Lung (tissue), 12 donors: ENCODE results near the gene PCDHGA8. TPM values are rescaled to one million over a fixed set of nuclear protein-coding genes. Genes with fewer than 3 reads are reported as not detected.
"Not testable (repeated sequence)": the region's sequence is repeated elsewhere in the genome, so short reads cannot be mapped to it uniquely, and the experiment has no call there.

Experiments
- ATAC-seq: fragments of 200-7000 bp; cut with Tn5 transposase; one replicate; pipeline ENCODE4 v1.9.1; 2020; ENCODE audit warnings: moderate number of reproducible peaks; ENCODE audit not compliant: insufficient read depth, low FRiP score
- DNase-seq, 3 donors: peaks; one replicate each; pipeline ENCODE4 v3.0.0-alpha.2; 2013 to 2017
- H3K27ac ChIP-seq, 2 donors: one replicate each; pipeline ENCODE4 v1.5.1; 2013; ENCODE audit warnings: mild to moderate bottlenecking in 2 of 2, moderate library complexity in 2 of 2, control low read depth in 1 of 2, inconsistent platforms in 1 of 2, low read depth in 1 of 2, low read length in 1 of 2
- H3K27me3 ChIP-seq, 3 donors: one replicate each; pipeline ENCODE4 v1.5.1; 2013; ENCODE audit warnings: low read length in 2 of 3; ENCODE audit not compliant: control insufficient read depth in 3 of 3, insufficient read depth in 3 of 3
- H3K36me3 ChIP-seq, 4 donors: one replicate each; pipeline ENCODE4 v1.5.1; 2013; ENCODE audit warnings: low read length in 4 of 4, mild to moderate bottlenecking in 1 of 4, moderate library complexity in 1 of 4; ENCODE audit not compliant: control insufficient read depth in 4 of 4, insufficient read depth in 4 of 4
- H3K4me1 ChIP-seq, 5 donors: one replicate each; pipeline ENCODE4 v1.5.1; 2013; ENCODE audit warnings: low read length in 5 of 5, mild to moderate bottlenecking in 2 of 5, moderate library complexity in 1 of 5; ENCODE audit not compliant: control insufficient read depth in 5 of 5, insufficient read depth in 5 of 5
- H3K4me3 ChIP-seq: one replicate; pipeline ENCODE4 v1.5.1; 2013; ENCODE audit warnings: mild to moderate bottlenecking, control low read depth, moderate library complexity
- H3K9ac ChIP-seq, 2 donors: one replicate each; pipeline ENCODE4 v1.5.1; 2013; ENCODE audit warnings: low read length in 2 of 2, control low read depth in 1 of 2; ENCODE audit not compliant: insufficient read depth in 1 of 2
- H3K9me3 ChIP-seq, 4 donors: one replicate each; pipeline ENCODE4 v1.5.1; 2013; ENCODE audit warnings: low read length in 3 of 4, mild to moderate bottlenecking in 1 of 4, moderate library complexity in 1 of 4; ENCODE audit not compliant: control insufficient read depth in 4 of 4, insufficient read depth in 3 of 4
- WGBS, 2 donors: extraction: QIAGEN DNeasy Blood & Tissue Kit; methylation state at CpG; one replicate each; pipeline ENCODE4 v1.1.7; 2013; 5-methylcytosine and 5-hydroxymethylcytosine counted together
- polyA plus RNA-seq, 2 donors: library from polyadenylated mRNA; stranded (reverse); fragments of 200-250 nt; gene quantifications; one replicate each; pipeline ENCODE4 v1.2.1, GENCODE V29; 2013
- total RNA-seq, 2 donors: library from RNA; depleted of rRNA in 1 of 2; stranded (reverse); fragments of >200 nt in 1 of 2; gene quantifications; one replicate each; pipeline ENCODE4 v1.2.1, GENCODE V29; 2014 to 2021
- TF ChIP-seq, protein P1 (sequence below): IDR thresholded peaks from 2 replicates; pipeline ENCODE4 v1.5.1; 2012; ENCODE audit warnings: mild to moderate bottlenecking; ENCODE audit errors: control extremely low read depth, extremely low read depth
- donor health status: control.
- donor health status: control.
- donor health status: Bipolar disorder and iron deficiency.
- donor health status: healthy.
- donor health status: DM: yes; HTN: yes; CAD: no.

PCDHGA8 gene
- total and polyA plus RNA-seq, 4 donors = 0.06 to 7.3 (median 1.1) TPM

DNA sequence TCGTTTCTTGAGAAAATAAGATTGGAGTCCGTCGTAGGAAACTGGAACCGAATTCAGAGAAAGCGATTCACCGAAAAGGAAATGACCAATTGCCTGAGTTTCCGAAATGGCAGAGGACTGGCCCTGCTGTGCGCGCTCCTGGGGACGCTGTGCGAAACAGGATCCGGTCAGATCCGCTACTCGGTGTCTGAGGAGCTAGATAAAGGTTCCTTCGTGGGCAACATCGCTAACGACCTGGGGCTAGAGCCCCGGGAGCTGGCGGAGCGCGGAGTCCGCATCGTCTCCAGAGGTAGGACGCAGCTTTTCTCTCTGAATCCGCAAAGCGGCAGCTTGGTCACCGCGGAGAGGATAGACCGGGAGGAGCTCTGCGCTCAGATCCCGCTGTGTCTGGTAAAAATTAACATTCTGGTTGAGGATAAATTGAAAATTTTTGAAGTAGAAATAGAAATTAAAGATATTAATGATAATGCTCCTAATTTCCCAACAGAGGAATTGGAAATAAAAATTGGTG, 48.4 kb upstream of the PCDHGA8 start:
- H3K27me3 ChIP-seq = no peaks in the 10 kb centered on the region
- H3K36me3 ChIP-seq = no peaks in the 10 kb centered on the region
- no peak overlapping the region for H3K9ac ChIP-seq
- H3K4me3 ChIP-seq = no peak overlapping the region
- H3K27ac ChIP-seq = peak overlapping the region in 1 of 2 donors; percentile 80
- no peak for ATAC-seq
- DNase-seq = no peak
- H3K9me3 ChIP-seq = peaks cover 0 to 50% (median 24%) of the 10 kb centered on the region in 4 donors
- 24 to 30% methylated on average over 31 of the region's 31 CpGs for WGBS, 2 donors
- no peaks in the 10 kb centered on the region for H3K4me1 ChIP-seq
- TF ChIP-seq, protein P1, sequence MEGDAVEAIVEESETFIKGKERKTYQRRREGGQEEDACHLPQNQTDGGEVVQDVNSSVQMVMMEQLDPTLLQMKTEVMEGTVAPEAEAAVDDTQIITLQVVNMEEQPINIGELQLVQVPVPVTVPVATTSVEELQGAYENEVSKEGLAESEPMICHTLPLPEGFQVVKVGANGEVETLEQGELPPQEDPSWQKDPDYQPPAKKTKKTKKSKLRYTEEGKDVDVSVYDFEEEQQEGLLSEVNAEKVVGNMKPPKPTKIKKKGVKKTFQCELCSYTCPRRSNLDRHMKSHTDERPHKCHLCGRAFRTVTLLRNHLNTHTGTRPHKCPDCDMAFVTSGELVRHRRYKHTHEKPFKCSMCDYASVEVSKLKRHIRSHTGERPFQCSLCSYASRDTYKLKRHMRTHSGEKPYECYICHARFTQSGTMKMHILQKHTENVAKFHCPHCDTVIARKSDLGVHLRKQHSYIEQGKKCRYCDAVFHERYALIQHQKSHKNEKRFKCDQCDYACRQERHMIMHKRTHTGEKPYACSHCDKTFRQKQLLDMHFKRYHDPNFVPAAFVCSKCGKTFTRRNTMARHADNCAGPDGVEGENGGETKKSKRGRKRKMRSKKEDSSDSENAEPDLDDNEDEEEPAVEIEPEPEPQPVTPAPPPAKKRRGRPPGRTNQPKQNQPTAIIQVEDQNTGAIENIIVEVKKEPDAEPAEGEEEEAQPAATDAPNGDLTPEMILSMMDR = no peak

DNA sequence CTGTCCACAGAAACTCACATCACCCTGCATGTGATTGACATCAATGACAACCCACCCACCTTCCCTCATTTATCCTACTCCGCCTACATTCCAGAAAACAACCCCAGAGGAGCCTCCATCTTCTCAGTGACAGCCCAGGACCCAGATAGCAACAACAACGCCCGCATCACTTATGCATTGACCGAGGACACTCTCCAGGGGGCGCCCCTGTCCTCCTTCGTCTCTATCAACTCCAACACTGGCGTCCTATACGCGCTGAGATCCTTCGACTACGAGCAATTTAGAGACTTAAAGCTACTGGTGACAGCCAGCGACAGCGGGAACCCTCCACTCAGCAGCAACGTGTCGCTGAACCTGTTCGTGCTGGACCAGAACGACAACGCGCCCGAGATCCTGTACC, 47.1 kb upstream of the PCDHGA8 start:
- 33 to 39% methylated on average over 20 of the region's 20 CpGs for WGBS, 2 donors
- DNase-seq = no peak
- Histone ChIP-seq H3K4me1 (no peaks in the 10 kb centered on the region), H3K36me3 (no peaks in the 10 kb centered on the region), H3K9me3 (peaks cover 0 to 47% (median 21%) of the 10 kb centered on the region in 4 donors), H3K9ac (no peak overlapping the region), H3K4me3 (no peak overlapping the region), H3K27ac (no peak overlapping the region), H3K27me3 (no peaks in the 10 kb centered on the region)
- ATAC-seq = no peak
- TF ChIP-seq, protein P1 = no peak

DNA sequence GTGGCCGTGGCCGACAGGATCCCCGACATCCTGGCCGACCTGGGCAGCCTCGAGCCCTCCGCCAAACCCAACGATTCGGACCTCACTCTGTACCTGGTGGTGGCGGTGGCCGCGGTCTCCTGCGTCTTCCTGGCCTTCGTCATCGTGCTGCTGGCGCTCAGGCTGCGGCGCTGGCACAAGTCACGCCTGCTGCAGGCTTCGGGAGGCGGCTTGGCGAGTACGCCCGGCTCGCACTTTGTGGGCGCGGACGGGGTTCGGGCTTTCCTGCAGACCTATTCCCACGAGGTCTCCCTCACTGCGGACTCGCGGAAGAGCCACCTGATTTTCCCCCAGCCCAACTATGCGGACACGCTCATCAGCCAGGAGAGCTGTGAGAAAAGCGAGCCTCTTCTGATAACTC, 46.4 kb upstream of the PCDHGA8 start:
- H3K36me3 ChIP-seq, H3K4me3 ChIP-seq, H3K9ac ChIP-seq, H3K27me3 ChIP-seq, ATAC-seq, DNase-seq, H3K4me1 ChIP-seq, H3K27ac ChIP-seq: not testable (repeated sequence)
- 38 to 49% methylated on average over 20 to 27 of the region's 35 CpGs for WGBS, 2 donors
- peaks cover 0 to 44% (median 24%) of the 10 kb centered on the region in 4 donors for H3K9me3 ChIP-seq

DNA sequence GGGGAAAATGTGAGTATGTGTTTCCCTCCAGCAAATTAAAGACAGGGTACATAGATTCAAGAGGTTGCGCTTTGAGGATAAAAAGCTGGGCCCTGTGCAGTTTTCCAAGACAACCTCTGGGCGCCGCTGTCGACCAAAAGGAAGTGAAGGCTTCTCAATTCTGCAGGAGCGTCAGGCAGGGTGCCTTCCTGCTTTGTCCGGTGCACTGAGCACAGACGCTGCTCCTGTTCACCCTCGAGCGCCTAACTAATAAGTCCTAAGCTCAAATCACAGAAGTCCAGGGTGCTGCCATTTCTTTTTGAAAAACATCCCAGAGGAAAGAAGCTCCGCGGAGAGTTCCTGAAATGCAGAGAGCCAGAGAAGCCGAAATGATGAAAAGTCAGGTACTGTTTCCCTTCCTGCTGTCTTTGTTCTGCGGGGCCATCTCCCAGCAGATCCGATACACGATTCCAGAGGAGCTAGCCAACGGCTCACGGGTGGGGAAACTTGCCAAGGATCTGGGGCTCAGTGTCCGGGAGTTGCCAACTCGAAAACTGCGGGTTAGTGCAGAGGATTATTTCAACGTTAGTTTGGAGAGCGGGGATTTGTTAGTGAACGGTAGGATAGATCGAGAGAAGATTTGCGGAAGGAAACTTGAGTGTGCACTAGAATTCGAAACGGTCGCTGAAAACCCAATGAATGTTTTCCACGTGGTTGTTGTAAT, 42.4 kb upstream of the PCDHGA8 start, which contains the start of gene PCDHGB1:
TSS of gene PCDHGB1 (plus strand) at position 183 of the 703 bp plus-strand sequence. CDS start at position 345, 162 bp downstream.
- Histone ChIP-seq H3K27me3 (no peaks in the 10 kb centered on the region), H3K27ac (no peak within 1 kb of the TSS), H3K9ac (no peak within 1 kb of the TSS), H3K4me3 (no peak within 1 kb of the TSS), H3K36me3 (no peaks in the 10 kb centered on the region), H3K9me3 (peaks cover 0 to 43% (median 21%) of the 10 kb centered on the region in 4 donors), H3K4me1 (no peaks in the 10 kb centered on the region)
- ATAC-seq (no peak), DNase-seq (peak in 2 of 3 donors; percentile 20 to 31)
- TF ChIP-seq, protein P1 = no peak
- 26 to 30% methylated on average over 29 of the region's 29 CpGs for WGBS, 2 donors
